Muscle layer of duodenum (tissue), 2 donors: ENCODE results near the gene TBC1D22A.

Experiments
- H3K27ac ChIP-seq: one replicate; pipeline ENCODE4 v1.7.0; 2013; ENCODE audit warnings: mild to moderate bottlenecking, low read length
- H3K27me3 ChIP-seq: one replicate; pipeline ENCODE4 v1.7.0; 2013; ENCODE audit warnings: low read depth, mild to moderate bottlenecking, control low read depth, low read length
- H3K36me3 ChIP-seq, 2 donors: one replicate each; pipeline ENCODE4 v1.7.0; 2013; ENCODE audit warnings: low read length in 2 of 2, control low read depth in 1 of 2, mild to moderate bottlenecking in 1 of 2; ENCODE audit not compliant: insufficient read depth in 2 of 2, control insufficient read depth in 1 of 2
- H3K4me1 ChIP-seq, 2 donors: one replicate each; pipeline ENCODE4 v1.7.0; 2013; ENCODE audit warnings: low read length in 2 of 2, mild to moderate bottlenecking in 2 of 2, control low read depth in 1 of 2, moderate library complexity in 1 of 2; ENCODE audit not compliant: insufficient read depth in 2 of 2, control insufficient read depth in 1 of 2
- H3K4me3 ChIP-seq, 2 donors: one replicate each; pipeline ENCODE4 v1.7.0; 2013; ENCODE audit warnings: low read length in 2 of 2, low read depth in 1 of 2, mild to moderate bottlenecking in 1 of 2
- H3K9me3 ChIP-seq, 2 donors: one replicate each; pipeline ENCODE4 v1.7.0; 2013; ENCODE audit warnings: low read length in 2 of 2, control low read depth in 1 of 2, mild to moderate bottlenecking in 1 of 2; ENCODE audit not compliant: control insufficient read depth in 1 of 2
- donor health status: healthy.

TBC1D22A gene

DNA sequence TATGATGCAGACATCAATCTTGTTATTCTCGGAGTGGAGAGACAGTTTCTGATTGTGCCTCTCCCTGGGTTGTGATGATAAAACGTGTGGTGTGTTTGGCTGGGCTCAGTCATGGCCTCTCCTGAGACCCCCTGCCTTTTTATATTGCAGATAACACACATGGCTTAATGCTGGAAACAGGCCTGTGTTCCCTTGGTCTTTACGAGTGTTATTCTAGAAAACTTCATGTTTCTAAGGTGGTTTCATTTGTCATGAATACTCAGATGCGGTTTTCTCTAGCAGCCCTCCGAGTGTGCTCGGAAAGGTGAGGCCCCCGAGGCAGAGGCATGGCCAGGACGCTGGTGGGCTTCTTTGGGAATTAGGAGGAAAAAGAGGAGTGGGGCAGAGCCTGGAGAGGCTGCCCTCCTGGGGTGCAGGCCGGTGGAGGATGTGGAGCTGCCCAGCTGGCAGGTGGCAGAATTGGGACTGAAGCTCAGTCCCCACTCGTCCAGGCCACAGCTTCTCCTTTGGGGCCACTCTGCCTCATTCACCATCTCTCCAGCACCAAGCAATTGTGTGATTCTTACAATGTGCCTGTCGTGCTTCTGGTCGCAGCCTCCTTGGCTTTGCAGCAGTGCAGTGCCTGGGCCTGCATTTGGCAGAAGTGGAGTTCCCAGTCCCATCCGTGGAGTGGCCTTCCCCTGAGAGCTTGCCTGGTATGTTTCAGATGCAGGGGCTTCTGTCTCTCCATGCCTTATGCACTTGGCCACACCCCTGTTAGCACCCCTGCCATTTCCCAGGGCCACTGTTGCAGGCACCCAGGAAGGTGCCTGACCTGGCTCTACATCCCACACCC, 309.6 kb downstream of the TBC1D22A start:
- Histone ChIP-seq H3K36me3 (peaks cover 0 to 13% of the 10 kb centered on the region in 2 donors), H3K27ac (no peak overlapping the region), H3K4me1 (no peaks in the 10 kb centered on the region), H3K4me3 (no peak overlapping the region), H3K9me3 (peaks cover 9 to 25% of the 10 kb centered on the region in 2 donors), H3K27me3 (no peaks in the 10 kb centered on the region)

DNA sequence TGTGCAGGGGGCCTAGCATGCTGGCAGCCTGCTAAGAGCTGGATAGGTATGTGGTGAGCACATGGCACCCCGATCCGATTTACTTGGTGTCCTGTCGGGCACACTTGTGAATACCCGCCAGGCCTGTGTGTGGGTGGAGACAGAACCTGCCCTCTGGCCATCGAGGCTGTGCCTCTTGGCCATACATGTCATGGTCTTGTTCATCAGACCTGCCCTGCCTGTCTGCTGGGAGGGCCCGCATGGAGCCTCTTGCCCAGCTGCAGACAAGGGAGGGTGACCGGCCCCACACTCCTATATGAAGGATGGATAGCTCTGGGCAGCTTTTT, 310.2 kb downstream of the TBC1D22A start:
- Histone ChIP-seq H3K27me3 (no peaks in the 10 kb centered on the region), H3K36me3 (peaks cover 0 to 13% of the 10 kb centered on the region in 2 donors), H3K27ac (no peak overlapping the region), H3K9me3 (peaks cover 9 to 25% of the 10 kb centered on the region in 2 donors), H3K4me3 (no peak overlapping the region), H3K4me1 (no peaks in the 10 kb centered on the region)

DNA sequence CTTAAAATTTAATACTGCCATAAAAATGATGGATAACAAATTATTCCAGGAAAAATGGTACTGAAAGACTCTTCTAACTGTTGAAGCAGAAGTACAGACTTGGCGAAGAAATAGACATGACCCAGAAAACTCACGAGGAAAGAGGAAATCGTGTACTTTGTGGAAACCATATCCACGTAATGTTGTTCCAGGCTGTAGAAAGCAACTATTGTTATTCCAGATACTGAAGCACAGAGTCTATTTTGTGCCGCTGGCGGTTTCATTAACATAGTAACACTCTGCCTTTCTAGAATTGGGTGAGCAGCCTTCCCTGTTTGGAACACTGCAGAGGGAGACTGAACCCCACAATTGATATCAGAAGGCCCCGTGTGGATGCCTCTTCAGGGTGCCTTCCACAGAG, 310.6 kb downstream of the TBC1D22A start:
- H3K27me3 ChIP-seq = no peaks in the 10 kb centered on the region
- H3K9me3 ChIP-seq = peaks cover 9 to 25% of the 10 kb centered on the region in 2 donors
- H3K4me1 ChIP-seq = no peaks in the 10 kb centered on the region
- H3K36me3 ChIP-seq = peaks cover 0 to 13% of the 10 kb centered on the region in 2 donors
- H3K4me3 ChIP-seq = no peak overlapping the region
- H3K27ac ChIP-seq = no peak overlapping the region

DNA sequence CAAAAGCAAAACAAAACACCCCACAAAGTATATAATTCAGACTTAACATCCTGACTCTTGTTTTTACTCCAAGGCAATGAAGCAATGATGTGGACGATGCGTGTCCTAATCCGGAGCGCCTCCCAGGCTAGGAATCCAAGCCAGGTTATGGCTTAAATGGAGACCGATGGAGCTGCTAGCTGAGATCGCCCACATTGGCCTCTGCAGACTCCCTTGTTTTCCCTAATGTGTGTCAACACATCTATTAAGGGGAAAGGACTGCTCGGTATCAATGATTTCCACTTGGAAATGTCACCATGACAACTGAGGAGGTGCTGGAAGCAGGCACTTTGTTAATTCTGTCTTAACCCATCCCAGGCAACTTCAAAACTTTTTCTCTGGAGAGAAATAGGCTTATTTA, 311.7 kb downstream of the TBC1D22A start:
- peaks cover 0 to 13% of the 10 kb centered on the region in 2 donors for H3K36me3 ChIP-seq
- H3K27ac ChIP-seq = no peak overlapping the region
- H3K27me3 ChIP-seq = no peaks in the 10 kb centered on the region
- no peaks in the 10 kb centered on the region for H3K4me1 ChIP-seq
- no peak overlapping the region for H3K4me3 ChIP-seq
- peaks cover 9 to 25% of the 10 kb centered on the region in 2 donors for H3K9me3 ChIP-seq

DNA sequence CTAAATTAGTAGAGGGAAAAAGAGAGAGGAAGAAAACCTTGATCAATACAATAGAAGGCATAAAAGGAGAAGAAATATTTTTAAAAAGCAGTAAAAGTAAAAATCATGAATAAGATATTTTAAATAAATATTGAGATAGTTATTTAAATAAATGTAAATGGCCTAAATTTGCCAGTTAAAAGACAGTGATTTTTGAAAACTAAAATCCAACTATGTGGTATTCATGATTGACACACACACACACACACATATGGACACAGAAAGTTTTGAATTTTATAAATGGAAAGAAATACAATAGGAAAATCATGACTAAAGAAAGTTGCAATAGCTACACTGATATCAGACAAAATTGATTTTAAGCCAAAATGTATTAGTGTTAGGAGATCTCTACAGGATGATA, 313.1 kb downstream of the TBC1D22A start:
- Histone ChIP-seq H3K9me3 (peaks cover 9 to 25% of the 10 kb centered on the region in 2 donors), H3K36me3 (peaks cover 0 to 13% of the 10 kb centered on the region in 2 donors), H3K4me1 (no peaks in the 10 kb centered on the region), H3K27me3 (no peaks in the 10 kb centered on the region), H3K27ac (no peak overlapping the region), H3K4me3 (no peak overlapping the region)

DNA sequence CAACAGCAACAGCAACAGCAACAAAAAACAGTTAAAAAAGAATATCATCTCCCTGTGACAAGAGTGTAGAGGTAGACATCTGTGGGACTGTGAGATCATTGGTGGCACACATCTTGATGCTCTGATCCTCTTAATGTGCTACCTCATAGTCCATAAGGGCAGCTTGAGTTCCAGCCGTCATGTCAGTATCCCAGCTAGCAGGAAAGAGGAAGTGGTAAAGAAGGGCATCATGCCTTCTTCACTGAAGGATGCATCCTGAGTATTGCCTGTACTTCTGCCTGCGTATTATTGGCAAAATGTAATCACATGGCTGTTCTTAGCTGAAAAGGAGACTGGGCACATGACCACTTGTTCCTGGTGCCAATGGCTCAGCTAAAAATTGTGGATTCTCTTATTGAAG, 314.3 kb downstream of the TBC1D22A start:
- Histone ChIP-seq H3K27me3 (no peaks in the 10 kb centered on the region), H3K4me1 (no peaks in the 10 kb centered on the region), H3K4me3 (no peak overlapping the region), H3K9me3 (peaks cover 9 to 25% of the 10 kb centered on the region in 2 donors), H3K27ac (no peak overlapping the region), H3K36me3 (peaks cover 0 to 13% of the 10 kb centered on the region in 2 donors)

DNA sequence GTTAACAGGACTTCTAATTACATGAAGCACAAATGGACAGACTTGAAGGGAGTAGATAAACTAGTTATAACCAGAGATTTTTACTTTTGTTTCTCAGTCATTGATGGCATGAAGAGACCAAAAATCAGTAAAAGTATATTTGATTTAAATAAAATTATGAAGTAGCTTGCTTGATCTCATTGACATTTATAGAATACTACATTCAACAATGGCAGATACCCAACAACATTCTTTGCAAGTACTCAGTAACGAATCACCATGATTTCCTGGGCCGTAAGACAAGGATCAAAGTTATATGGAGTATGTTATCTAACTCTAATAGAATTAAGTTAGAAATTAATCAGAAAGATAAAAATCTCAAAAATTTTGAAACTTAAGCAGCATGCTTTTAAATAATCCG, 317.6 kb downstream of the TBC1D22A start:
- H3K9me3 ChIP-seq = peaks cover 9 to 13% of the 10 kb centered on the region in 2 donors
- H3K4me3 ChIP-seq = no peak overlapping the region
- no peaks in the 10 kb centered on the region for H3K27me3 ChIP-seq
- peaks cover 0 to 2% of the 10 kb centered on the region in 2 donors for H3K36me3 ChIP-seq
- no peak overlapping the region for H3K27ac ChIP-seq
- H3K4me1 ChIP-seq = no peaks in the 10 kb centered on the region

DNA sequence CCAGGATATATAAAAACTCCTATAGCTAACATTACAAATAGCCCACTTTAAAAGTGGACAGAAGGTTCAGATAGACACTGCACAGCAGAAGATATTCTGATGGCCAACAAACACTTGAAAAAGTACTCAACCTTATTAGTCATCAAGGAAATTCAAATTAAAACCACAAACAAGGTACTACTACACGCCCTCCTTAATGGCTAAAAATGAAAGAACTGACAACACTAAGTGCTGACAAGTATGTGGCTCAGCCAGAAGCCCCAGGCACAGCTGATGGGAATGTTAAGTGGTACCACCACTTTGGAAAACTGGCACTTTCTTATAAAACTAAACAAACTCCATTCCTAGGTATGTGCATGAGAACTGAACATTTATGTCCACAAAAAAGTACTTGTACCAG, 320.1 kb downstream of the TBC1D22A start:
- Histone ChIP-seq H3K27me3 (no peaks in the 10 kb centered on the region), H3K4me1 (no peaks in the 10 kb centered on the region), H3K4me3 (no peak overlapping the region), H3K27ac (no peak overlapping the region), H3K36me3 (no peaks in the 10 kb centered on the region), H3K9me3 (no peaks in the 10 kb centered on the region)

DNA sequence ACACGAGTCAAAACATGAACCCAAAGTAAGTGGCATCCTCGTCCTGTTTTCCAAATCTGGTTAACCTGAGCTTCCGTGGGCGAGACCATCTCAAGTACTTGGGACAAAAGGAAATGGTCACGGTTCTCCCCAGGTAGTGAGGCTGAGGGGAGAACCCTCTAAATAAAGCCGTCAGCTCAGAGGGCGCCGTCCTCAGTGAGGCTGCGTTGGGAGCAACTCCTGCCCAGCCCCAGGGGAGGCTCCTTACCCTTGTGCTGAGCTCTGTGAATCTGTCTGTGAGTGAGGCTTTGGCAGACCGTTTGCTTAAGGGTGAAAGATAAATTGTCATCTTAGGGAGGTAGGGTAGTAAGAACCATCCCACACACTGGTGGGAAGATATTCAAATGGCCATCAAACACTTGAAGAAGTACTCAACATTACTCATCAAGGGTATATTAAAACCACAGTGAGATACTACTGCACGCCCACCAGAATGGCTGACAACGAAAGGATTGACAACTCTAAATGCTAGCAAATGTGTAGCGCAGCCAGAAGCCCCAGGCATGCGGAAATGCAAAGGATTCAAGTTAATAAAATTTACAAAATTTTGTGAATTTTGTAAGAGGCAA, 321.0 kb downstream of the TBC1D22A start:
- Histone ChIP-seq H3K27ac (no peak overlapping the region), H3K9me3 (no peaks in the 10 kb centered on the region), H3K4me1 (no peaks in the 10 kb centered on the region), H3K36me3 (no peaks in the 10 kb centered on the region), H3K27me3 (no peaks in the 10 kb centered on the region), H3K4me3 (no peak overlapping the region)

DNA sequence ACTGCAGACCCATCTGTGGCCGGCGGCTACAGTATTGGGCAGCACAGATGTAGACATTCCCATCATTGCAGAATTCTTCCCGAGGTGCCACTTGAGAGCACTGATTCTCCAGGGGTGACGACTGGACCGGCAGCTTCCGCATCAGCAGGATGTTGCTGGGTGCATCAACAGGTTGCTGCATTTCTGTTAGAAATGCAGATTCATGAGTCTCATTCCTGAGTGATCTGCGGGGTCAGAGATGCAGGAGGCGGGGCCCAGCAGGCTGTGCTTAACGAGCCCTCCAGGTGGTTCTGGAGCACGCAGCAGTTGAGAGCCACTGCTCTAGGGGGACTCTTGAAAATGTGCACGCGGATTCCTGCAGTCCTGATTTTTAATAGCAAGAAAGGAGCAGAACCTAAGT, 321.8 kb downstream of the TBC1D22A start:
- Histone ChIP-seq H3K27me3 (no peaks in the 10 kb centered on the region), H3K4me1 (no peaks in the 10 kb centered on the region), H3K4me3 (no peak overlapping the region), H3K9me3 (no peaks in the 10 kb centered on the region), H3K27ac (no peak overlapping the region), H3K36me3 (no peaks in the 10 kb centered on the region)

DNA sequence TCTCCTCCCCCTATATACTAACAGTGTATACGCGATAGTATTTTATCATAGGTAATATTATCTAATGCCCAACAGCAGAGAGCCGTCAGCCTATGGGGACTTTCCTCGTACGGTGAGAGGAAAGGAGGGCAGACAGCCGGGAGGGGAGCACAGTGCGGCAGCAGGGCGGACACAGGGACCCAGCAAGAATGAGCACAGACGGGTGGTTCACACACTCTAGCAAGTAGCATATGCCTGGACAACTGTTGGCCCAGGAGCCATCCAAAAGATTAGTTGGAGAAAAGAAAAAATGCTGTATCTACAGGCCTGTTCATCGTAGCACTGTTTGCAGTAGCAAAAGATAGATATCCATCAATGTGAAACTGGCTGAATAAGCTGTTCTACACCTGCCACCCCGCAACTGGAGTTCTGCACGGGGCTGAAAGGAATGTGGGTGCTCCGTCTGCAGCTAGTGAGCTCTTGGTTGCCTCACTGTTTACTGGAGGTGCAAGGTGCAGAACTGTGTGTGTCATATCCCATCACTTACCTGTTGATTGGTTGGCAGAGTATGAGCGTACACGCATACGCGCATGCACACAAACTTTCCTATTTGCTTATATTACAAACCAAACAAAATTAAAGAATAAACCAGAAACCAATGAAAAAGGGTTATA, 324.3 kb downstream of the TBC1D22A start:
- peaks cover 0 to 13% of the 10 kb centered on the region in 2 donors for H3K4me1 ChIP-seq
- no peak overlapping the region for H3K4me3 ChIP-seq
- H3K36me3 ChIP-seq = no peaks in the 10 kb centered on the region
- H3K27ac ChIP-seq = no peak overlapping the region
- H3K27me3 ChIP-seq = no peaks in the 10 kb centered on the region
- no peaks in the 10 kb centered on the region for H3K9me3 ChIP-seq
